ENCODE results near the gene PCP4. TPM values are rescaled to one million over a fixed set of nuclear protein-coding genes. Genes with fewer than 3 reads are reported as not detected.

PCP4 gene
- polyA plus RNA-seq (ENCODE audit: insufficient read depth in 1 of 5, insufficient read length in 5 of 5, low replicate concordance in 1 of 5): 10 to 100 TPM in 3 of 5 donors, 1 to 10 TPM in 2; 4.6 to 14.3 (median 10.3) TPM
- long read RNA-seq, donor 1, transcript PCP4-201 (3 exons, 660 nt): major isoform, 13 of 25 reads
- long read RNA-seq, donor 1, partial matches to known transcripts: 12 of 25 reads
- long read RNA-seq, donor 1, other reads (novel, unspliced or antisense): 0 of 25 reads
- long read RNA-seq, donor 2, transcript PCP4-201 (3 exons, 660 nt): major isoform, 10 of 10 reads
- long read RNA-seq, donor 2, partial matches to known transcripts: 0 of 10 reads
- long read RNA-seq, donor 2, other reads (novel, unspliced or antisense): 0 of 10 reads
- long read RNA-seq, donor 3, transcript PCP4-201 (3 exons, 660 nt): major isoform, 8 of 8 reads
- long read RNA-seq, donor 3, partial matches to known transcripts: 0 of 8 reads
- long read RNA-seq, donor 3, other reads (novel, unspliced or antisense): 0 of 8 reads
- long read RNA-seq, donor 4, partial matches to known transcripts: 8 of 9 reads
- long read RNA-seq, donor 4, other reads (novel, unspliced or antisense): 0 of 9 reads
- long read RNA-seq, donor 5, transcript PCP4-201 (3 exons, 660 nt): major isoform, 25 of 53 reads
- long read RNA-seq, donor 5, partial matches to known transcripts: 28 of 53 reads
- long read RNA-seq, donor 5, other reads (novel, unspliced or antisense): 0 of 53 reads
- long read RNA-seq, donor 6, transcript PCP4-201 (3 exons, 660 nt): major isoform, 14 of 22 reads
- long read RNA-seq, donor 6, partial matches to known transcripts: 8 of 22 reads
- long read RNA-seq, donor 6, other reads (novel, unspliced or antisense): 0 of 22 reads
- long read RNA-seq, donor 7, transcript PCP4-201 (3 exons, 660 nt): major isoform, 9 of 9 reads
- long read RNA-seq, donor 7, partial matches to known transcripts: 0 of 9 reads
- long read RNA-seq, donor 7, other reads (novel, unspliced or antisense): 0 of 9 reads
- long read RNA-seq, donor 8, transcript PCP4-201 (3 exons, 660 nt): major isoform, 7 of 7 reads
- long read RNA-seq, donor 8, partial matches to known transcripts: 0 of 7 reads
- long read RNA-seq, donor 8, other reads (novel, unspliced or antisense): 0 of 7 reads

- DNase-seq: peak; percentile 31 to 49
Observed at GRCh38 chr21:39867198-39867650, at the start of gene PCP4. Gene PCP4 (plus strand): TSS chr21:39867438. CDS start chr21:39867502, 64 bp downstream.

GRCh38 chr21:39818557-39818956 lies 48.7 kb upstream of the PCP4 start:
- DNase-seq: no peak

GRCh38 chr21:39822042-39822441 lies 45.2 kb upstream of the PCP4 start:
- no peak for DNase-seq

GRCh38 chr21:39825250-39825649 lies 42.0 kb upstream of the PCP4 start:
- no peak for DNase-seq

GRCh38 chr21:39834543-39834942 lies 32.7 kb upstream of the PCP4 start:
- DNase-seq: no peak

GRCh38 chr21:39837861-39838359 lies 29.3 kb upstream of the PCP4 start:
- DNase-seq: no peak

GRCh38 chr21:39840373-39841097 lies 26.7 kb upstream of the PCP4 start:
- no peak for DNase-seq

GRCh38 chr21:39842741-39843459 lies 24.3 kb upstream of the PCP4 start:
- DNase-seq: no peak

- DNase-seq: no peak
Observed at GRCh38 chr21:39843483-39843882, 23.8 kb upstream of the PCP4 start.

- DNase-seq: no peak
Observed at GRCh38 chr21:39843916-39844315, 23.3 kb upstream of the PCP4 start.

- DNase-seq: no peak
Observed at GRCh38 chr21:39845571-39846130, 21.6 kb upstream of the PCP4 start.

GRCh38 chr21:39847877-39848276 lies 19.4 kb upstream of the PCP4 start:
- no peak for DNase-seq

GRCh38 chr21:39849014-39849655 lies 18.1 kb upstream of the PCP4 start:
- no peak for DNase-seq

GRCh38 chr21:39850333-39850732 lies 16.9 kb upstream of the PCP4 start:
- DNase-seq: no peak

GRCh38 chr21:39851002-39851618 lies 16.1 kb upstream of the PCP4 start:
- DNase-seq: no peak

GRCh38 chr21:39852021-39852721 lies 15.1 kb upstream of the PCP4 start:
- no peak for DNase-seq

GRCh38 chr21:39852726-39853500 lies 14.3 kb upstream of the PCP4 start:
- DNase-seq: no peak

GRCh38 chr21:39854572-39854971 lies 12.7 kb upstream of the PCP4 start:
- no peak for DNase-seq
